Activated CD4-positive, alpha-beta T cell treated with anti-CD3 and anti-CD28 coated beads for 24 hours (primary cell): ENCODE results near the gene KLHL14.
"Not testable (repeated sequence)": the region's sequence is repeated elsewhere in the genome, so short reads cannot be mapped to it uniquely, and the experiment has no call there.

ENCODE experiments used
- DNase-seq, 2 donors: peaks; one replicate each; pipeline ENCODE4 v3.0.0-alpha.2; 2020; ENCODE audit warnings: low read depth in 2 of 2

The KLHL14 gene, protein sequence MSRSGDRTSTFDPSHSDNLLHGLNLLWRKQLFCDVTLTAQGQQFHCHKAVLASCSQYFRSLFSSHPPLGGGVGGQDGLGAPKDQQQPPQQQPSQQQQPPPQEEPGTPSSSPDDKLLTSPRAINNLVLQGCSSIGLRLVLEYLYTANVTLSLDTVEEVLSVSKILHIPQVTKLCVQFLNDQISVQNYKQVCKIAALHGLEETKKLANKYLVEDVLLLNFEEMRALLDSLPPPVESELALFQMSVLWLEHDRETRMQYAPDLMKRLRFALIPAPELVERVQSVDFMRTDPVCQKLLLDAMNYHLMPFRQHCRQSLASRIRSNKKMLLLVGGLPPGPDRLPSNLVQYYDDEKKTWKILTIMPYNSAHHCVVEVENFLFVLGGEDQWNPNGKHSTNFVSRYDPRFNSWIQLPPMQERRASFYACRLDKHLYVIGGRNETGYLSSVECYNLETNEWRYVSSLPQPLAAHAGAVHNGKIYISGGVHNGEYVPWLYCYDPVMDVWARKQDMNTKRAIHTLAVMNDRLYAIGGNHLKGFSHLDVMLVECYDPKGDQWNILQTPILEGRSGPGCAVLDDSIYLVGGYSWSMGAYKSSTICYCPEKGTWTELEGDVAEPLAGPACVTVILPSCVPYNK

DNA sequence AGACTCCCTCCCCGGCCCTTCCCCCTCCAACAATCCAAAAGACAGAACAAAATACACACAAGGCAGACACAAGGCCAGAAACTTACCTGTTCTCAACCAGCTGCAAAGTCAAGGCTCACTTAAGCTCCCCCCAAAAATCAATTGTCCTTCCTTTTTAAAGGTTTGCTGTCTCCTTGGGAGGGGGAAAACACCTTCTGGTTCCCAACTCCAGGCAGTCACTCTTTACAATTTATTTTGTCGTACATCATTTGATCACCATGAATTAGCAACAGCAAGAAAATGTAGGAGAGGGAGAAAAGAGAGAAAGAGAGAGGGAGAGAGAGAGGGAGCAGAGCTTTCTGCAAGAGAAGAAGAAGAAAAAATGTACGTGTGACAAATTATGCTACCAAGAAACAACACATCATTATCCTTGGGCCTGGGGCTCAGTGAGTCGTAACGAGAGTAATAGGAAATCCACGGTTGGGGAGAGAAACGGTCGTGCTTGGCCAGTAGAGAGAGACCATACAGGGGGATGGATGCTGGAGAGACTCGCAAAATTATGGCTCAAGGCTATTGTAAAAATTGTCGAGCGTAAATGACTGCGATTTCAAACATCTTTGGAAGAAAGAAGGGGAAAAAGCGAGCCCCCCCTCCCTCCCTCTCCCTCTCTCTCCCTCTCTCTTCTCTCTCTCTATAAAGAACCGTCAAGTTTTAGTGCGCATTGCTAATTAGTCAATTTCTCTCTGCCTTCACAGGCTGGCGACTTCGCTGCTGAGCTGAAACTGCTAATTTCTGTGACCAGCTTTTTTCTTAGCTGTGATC is at the start of gene KLHL14:
Gene KLHL14 (minus strand): TSS at position 443 of the 801 bp plus-strand sequence. CDS start 2,432 bp downstream, outside the sequence.
- DNase-seq: no peak

- DNase-seq: no peak
These were observed 49.4 kb upstream of the KLHL14 start for GRCh38 chr18:32822197-32822596.

GRCh38 chr18:32815881-32816280 is 43.1 kb upstream of the KLHL14 start:
- DNase-seq: no peak

DNA sequence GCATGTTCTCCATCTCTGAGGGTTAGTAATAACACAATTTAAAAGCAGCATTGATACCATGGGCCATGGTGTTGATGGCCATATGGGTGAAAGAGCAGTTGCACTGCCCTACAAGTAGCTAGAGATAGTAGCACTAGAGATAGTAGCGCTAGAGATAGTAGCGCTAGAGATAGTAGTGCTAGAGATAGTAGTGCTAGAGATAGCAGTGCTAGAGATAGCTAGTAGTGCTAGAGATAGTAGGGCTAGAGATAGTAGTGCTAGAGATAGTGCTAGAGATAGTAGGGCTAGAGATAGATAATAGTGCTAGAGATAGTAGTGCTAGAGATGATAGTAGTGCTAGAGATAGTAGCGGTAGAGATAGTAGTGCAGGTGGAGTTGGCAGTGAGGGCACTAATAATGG is 39.5 kb upstream of the KLHL14 start:
- DNase-seq: no peak

- no peak for DNase-seq
These were observed 37.5 kb upstream of the KLHL14 start for GRCh38 chr18:32810314-32810713.

DNA sequence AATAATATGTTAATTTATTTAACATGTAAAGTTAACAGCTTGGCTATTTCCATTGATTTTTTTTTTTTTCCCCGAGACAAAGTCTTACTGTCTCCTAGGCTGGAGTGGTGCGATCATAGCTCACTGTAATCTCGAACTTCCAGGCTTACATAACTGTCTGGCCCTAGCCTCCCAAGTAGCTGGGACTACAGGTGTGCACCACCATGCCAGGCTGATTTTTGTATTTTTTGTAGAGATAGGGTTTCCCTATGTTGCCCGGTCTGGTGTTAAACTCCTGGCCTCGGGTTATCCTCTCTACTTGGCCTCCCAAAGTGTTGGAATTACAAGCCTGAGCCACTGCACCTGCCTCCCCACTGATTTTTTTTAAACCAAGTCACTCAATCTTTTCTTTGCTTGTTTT is 32.5 kb upstream of the KLHL14 start:
- DNase-seq: no peak

DNA sequence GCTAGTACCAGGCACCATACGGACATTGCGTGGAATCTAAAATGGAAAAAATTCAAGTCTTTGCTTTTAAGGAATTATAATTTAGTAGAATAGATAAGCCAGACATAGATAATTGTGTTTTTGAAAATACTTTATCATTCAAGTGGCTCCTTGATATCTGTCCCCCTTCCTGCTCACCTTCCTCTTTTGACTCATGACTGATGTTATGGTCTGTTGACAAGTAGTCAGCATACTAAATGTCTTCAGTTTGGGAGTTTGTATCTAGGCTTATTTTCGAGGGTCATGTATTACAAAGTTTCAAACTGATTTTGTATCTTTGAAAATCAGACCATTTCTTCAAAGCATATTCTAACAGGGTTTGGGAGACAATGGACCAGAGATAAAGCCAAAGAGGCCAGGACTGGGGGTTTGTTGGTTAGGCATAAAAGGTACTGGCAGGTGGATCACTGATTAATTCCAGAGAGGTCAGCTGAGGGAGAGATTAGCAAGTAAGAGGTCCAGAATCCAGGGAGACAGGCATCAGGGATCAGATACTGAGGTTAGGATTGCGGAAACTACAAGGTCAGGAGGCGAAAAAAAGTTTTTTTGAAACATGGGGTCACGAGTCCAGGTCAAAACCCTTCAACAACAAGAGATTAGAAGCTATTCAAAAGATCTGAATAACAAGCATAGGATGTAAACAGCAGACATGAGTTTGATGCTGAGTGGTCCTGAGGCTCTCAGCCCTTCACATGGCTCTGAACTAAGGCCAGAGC is 31.5 kb upstream of the KLHL14 start:
- no peak for DNase-seq

- DNase-seq: no peak
These were observed 30.7 kb upstream of the KLHL14 start for GRCh38 chr18:32803568-32803967.

- no peak for DNase-seq
These were observed 30.0 kb upstream of the KLHL14 start for GRCh38 chr18:32802591-32803451.

DNA sequence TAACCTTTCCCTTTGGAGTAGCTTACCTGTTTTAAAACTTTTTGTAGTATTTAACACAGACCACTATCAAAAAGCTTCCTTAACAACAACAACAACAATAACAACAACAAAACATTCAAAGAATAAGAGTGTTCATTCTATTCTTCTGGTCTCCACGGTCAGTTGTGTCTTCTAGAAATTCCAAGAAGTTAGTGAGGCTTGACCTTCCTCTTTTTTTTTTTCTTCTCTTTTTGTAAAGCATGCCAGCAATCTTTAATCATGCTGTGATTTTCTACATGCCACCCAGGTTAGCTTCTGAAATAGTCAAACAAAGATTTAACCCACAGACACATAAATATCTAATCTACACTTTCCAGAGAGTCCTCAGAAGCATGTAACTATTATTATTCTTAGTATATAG is 28.4 kb upstream of the KLHL14 start:
- DNase-seq: no peak

DNA sequence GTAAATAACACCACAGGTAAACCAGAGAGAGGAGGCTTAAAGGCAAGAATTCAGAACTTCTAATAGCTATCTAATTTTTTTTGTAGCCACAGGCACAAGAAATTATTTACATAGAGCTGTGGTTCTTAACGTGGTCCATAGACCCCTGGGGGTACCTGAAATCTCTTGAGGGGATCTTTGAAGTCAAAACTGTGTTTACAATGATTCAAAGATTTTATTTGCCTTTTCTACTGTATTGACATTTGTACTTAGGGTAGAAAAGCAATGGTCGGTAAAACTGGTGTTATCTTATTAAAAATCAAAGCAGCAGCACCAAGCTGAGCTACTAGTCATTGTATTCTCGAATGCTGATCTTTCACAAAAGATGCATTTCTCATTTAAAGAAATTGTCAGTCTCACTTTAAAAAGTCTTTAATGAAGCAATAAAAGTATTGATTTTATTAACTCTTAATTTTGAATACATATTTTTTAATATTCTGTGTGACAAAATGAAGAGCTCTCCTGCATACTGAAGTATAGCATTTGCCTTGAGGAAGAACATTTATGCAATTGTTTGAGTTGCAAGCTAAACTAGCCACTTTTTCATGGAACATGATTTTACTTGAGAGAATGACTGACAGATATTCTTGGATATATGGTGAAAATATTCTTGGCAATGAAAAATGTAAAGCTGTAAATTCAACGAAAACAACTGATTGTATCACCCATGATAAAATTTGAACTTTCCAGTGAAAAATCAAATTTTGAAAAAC is 25.6 kb upstream of the KLHL14 start:
- no peak for DNase-seq

- DNase-seq: not testable (repeated sequence)
These were observed 21.8 kb upstream of the KLHL14 start for GRCh38 chr18:32794667-32795066.

DNA sequence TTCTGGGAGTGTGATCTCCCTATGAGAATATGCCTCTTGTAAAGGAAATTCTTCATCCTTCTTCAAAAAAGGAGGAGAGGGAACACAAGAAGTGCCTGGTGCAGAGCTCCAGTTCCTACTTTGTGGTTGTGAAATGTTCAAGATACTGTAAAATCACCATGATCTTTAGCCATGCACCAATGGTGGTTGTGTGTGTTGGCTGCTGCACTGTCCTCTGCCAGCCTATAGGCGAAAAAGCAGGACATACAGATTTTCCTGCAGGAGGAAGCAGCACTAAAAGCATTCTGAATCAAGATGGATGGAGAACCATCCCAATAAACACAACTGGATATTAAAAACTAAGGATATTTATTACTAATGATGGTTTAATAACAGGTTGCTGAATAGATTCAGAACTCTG is 6.2 kb upstream of the KLHL14 start:
- no peak for DNase-seq

DNA sequence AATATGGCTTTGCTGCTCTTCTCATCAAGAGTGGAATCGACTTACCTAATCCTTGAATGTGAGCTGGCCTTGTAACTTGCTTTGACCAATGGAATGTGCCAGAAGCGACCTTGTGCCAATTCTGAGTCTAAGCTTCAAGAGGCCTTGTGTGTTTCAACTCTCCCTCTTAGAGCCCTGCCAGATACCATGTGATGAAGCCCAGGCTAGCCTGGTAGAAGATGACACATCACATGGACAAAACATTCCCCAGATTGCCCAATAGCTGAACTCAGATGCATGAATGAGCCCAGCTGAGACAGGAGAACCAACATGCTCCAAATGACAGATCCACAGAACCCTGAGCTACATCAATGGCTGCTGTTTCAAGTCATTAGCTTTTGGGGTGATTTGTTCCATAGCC is 4.2 kb upstream of the KLHL14 start:
- no peak for DNase-seq

DNA sequence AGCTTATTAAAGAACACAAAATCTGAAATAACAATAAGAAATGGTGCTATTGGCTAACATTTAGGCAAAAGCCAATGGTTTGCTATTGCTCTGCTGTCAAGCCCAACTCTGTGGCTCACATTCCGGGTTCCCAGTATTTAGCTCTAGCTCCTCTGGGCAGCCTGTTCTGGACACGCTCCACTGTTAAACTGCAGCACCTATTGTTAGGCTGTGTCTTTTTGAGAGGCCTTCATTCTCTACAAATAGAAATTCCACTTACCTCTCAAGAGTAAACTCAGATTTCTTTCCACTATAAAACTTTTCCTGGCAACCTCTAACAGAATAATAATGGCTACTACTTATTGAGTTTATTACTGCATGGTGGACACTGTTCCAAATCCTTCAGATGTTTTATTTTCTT is 3.7 kb upstream of the KLHL14 start:
- no peak for DNase-seq

GRCh38 chr18:32775628-32776027 is 2.8 kb upstream of the KLHL14 start:
- no peak for DNase-seq

GRCh38 chr18:32773382-32773712 is 524 bp upstream of the KLHL14 start:
- DNase-seq: no peak

- no peak for DNase-seq
These were observed 797 bp downstream of the KLHL14 start for GRCh38 chr18:32771871-32772580.

GRCh38 chr18:32771169-32771751 is 1.6 kb downstream of the KLHL14 start:
- DNase-seq: no peak
